ENCODE measurements around the gene PCYOX1L. TPM values are rescaled to one million over a fixed set of nuclear protein-coding genes. Genes with fewer than 3 reads are reported as not detected.

The PCYOX1L gene
- total and polyA plus RNA-seq, 2 of the 8 experiments (the other 6 are each of a cell fraction or from before 2014, with no cell fraction given) = 6.8 to 17.2 TPM

DNA sequence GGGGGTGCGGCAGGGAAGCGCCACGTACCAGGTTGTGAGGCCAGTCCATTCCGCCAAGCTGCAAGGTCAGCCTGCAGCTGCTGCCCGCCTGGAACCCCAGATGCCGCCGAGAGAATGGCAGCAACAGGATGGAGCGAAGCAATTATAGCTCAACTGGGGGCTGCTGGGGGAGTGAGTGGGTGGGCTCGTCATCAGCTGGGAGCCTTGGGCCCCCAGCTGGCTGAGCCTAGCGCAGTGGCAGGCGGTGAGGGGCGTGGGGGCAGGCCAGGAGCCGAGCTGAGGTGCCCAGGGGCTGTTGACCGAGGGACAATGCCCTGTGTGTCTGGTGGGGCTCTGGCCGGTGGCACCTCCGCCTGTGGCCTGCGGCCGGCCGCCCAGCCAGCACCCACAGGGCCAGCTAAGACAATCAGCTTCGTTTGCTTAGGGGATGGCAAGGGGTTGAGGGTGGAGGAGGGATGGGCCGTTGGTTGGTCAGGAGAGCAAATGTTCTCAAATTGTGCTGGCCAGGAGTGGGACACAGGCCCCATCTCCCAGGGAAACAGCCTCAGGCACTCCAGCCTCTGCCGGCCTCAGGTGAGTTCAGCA, 21.4 kb downstream of the PCYOX1L start, which contains the start of gene IL17B:
Gene IL17B (minus strand): TSS at position 116 of the 585 bp plus-strand sequence. CDS start 67 bp downstream, at position 49.
- CTCF ChIA-PET (ENCODE audit: partially characterized antibody) = interaction anchor here (1.0 to 46.1 kb wide), 13 partner anchors 8 to 183 kb away, joined by 3 to 1310 read pairs (median 4); no protein-coding TSS in a partner anchor
- no peak within 1 kb of the TSS for H3K9ac ChIP-seq (replicated peaks in 1 of 4; ENCODE audit: extremely low read depth in 1 of 4, low read depth in 3 of 4, low read length in 3 of 4)
- POLR2A ChIA-PET (ENCODE audit: partially characterized antibody) = no interaction called here
- TF ChIP-seq SP2 (IDR thresholded peaks at IDR 0.05; ENCODE audit: low read length) = no peak
- no peak for TF ChIP-seq SIRT6 (IDR thresholded peaks at IDR 0.05; ENCODE audit: low read length)
- no peak for TF ChIP-seq HDAC6 (IDR thresholded peaks at IDR 0.05; ENCODE audit: low read depth, low read length)
- TF ChIP-seq SIN3A (conservative IDR thresholded peaks at IDR 0.05 in 1 of 2, IDR thresholded peaks at IDR 0.05 in 1 of 2; ENCODE audit: low read depth in 1 of 2, low read length in 2 of 2) = no peak
- no peak for TF ChIP-seq EZH2 (IDR thresholded peaks at IDR 0.05; ENCODE audit: low read depth, low read length, severe bottlenecking)
- TF ChIP-seq, protein P1, sequence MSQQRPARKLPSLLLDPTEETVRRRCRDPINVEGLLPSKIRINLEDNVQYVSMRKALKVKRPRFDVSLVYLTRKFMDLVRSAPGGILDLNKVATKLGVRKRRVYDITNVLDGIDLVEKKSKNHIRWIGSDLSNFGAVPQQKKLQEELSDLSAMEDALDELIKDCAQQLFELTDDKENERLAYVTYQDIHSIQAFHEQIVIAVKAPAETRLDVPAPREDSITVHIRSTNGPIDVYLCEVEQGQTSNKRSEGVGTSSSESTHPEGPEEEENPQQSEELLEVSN (IDR thresholded peaks at IDR 0.05) = no peak
- TF ChIP-seq NANOG (IDR thresholded peaks at IDR 0.05; ENCODE audit: insufficient read depth, low read depth, low read length, poor library complexity, severe bottlenecking) = no peak
- no peak for TF ChIP-seq EP300 (IDR thresholded peaks at IDR 0.05; ENCODE audit: borderline replicate concordance in 1 of 2, low read depth in 2 of 2, low read length in 2 of 2)
- TF ChIP-seq CBX5 (IDR thresholded peaks at IDR 0.05; ENCODE audit: low read depth, low read length) = no peak
- TF ChIP-seq TCF12 (IDR thresholded peaks at IDR 0.05; ENCODE audit: low read depth, low read length) = no peak
- no peak for TF ChIP-seq HDAC2 (IDR thresholded peaks at IDR 0.05; ENCODE audit: borderline replicate concordance in 1 of 2, low read depth in 2 of 2, low read length in 2 of 2)
- no peak for TF ChIP-seq GTF2F1 (IDR thresholded peaks at IDR 0.05; ENCODE audit: borderline replicate concordance, low read depth, low read length)

More for the DNA sequence above, 21.4 kb downstream of the PCYOX1L start, which contains the start of gene IL17B:
- Histone ChIP-seq H3K14ac (ENCODE audit: insufficient read length) (no peak within 1 kb of the TSS), H3K4me3 (ENCODE audit: extremely low read depth in 1 of 4, insufficient read depth in 2 of 4, low read depth in 3 of 4, low read length in 4 of 4) (no peak within 1 kb of the TSS), H2AK5ac (ENCODE audit: low read depth, low read length) (no peak within 1 kb of the TSS; the same call in 1 of the 2 replicates), H2BK5ac (ENCODE audit: low read depth, low read length) (no peak within 1 kb of the TSS), H3K4ac (replicated peaks; ENCODE audit: insufficient read length, low read depth, low read length) (no peak within 1 kb of the TSS), H3K79me1 (ENCODE audit: low read depth, low read length) (no peaks in the 10 kb centered on the region), H2BK20ac (ENCODE audit: low read length) (no peak within 1 kb of the TSS), H3K23ac (ENCODE audit: insufficient read length) (no peak within 1 kb of the TSS), H4K20me1 (replicated peaks in 1 of 2; ENCODE audit: control insufficient read depth in 1 of 2, insufficient read depth in 2 of 2, low read length in 2 of 2) (no peaks in the 10 kb centered on the region), H3K27me3 (replicated peaks in 1 of 4; ENCODE audit: control insufficient read depth in 3 of 4, extremely low read depth in 1 of 4, insufficient read depth in 3 of 4, low read length in 3 of 4) (no peaks in the 10 kb centered on the region), H3K4me1 (replicated peaks in 1 of 4; ENCODE audit: control insufficient read depth in 3 of 4, insufficient read depth in 4 of 4, low read length in 3 of 4) (no peaks in the 10 kb centered on the region; a peak in 4 of 7 replicates), H4K5ac (ENCODE audit: insufficient read length, low read depth, low read length) (no peak within 1 kb of the TSS), H2AFZ (ENCODE audit: low read length) (no peak within 1 kb of the TSS), H3K18ac (ENCODE audit: extremely low read depth, low read length) (no peak within 1 kb of the TSS; the same call in 1 of the 2 replicates), H3K4me2 (ENCODE audit: insufficient read depth in 1 of 2, low read depth in 2 of 2, low read length in 2 of 2) (no peak within 1 kb of the TSS), H4K8ac (ENCODE audit: extremely low read depth, insufficient read depth, low read length) (no peak within 1 kb of the TSS; the same call in 1 of the 2 replicates), H3K79me2 (ENCODE audit: control insufficient read depth in 1 of 2, insufficient read depth in 2 of 2, low read length in 2 of 2) (no peaks in the 10 kb centered on the region), H3K9me3 (ENCODE audit: insufficient read depth in 2 of 2, low read depth in 1 of 2, low read length in 1 of 2) (no peaks in the 10 kb centered on the region), H3K23me2 (ENCODE audit: low read depth, low read length) (no peaks in the 10 kb centered on the region), H4K91ac (replicated peaks; ENCODE audit: insufficient read length, low read length) (no peak within 1 kb of the TSS), H2BK12ac (ENCODE audit: low read depth, low read length) (no peak within 1 kb of the TSS), H3K36me3 (ENCODE audit: control insufficient read depth in 2 of 4, insufficient read depth in 4 of 4, low read length in 3 of 4) (no peaks in the 10 kb centered on the region), H3K27ac (ENCODE audit: low read depth, low read length) (no peak within 1 kb of the TSS; the same call in 1 of the 2 replicates), H3K56ac (replicated peaks; ENCODE audit: insufficient read length, low read depth, low read length) (no peak within 1 kb of the TSS), H2BK120ac (replicated peaks; ENCODE audit: low read depth, low read length) (no peak within 1 kb of the TSS), H2BK15ac (ENCODE audit: low read length) (no peak within 1 kb of the TSS)
- DNase-seq (ENCODE audit: low read depth in 1 of 2, low spot score in 2 of 2) = no peak
- no peak for FAIRE-seq
- WGBS, 2 experiments (ENCODE audit: extremely low coverage in 1 of 2, insufficient coverage in 1 of 2, insufficient read length in 1 of 2, insufficient replicate concordance in 2 of 2, low coverage in 1 of 2, low lambda C conversion rate in 2 of 2, missing lambda C conversion rate in 1 of 2) = 93% methylated on average over 21 of the region's 22 CpGs; no CpG with 5 or more reads in 1 of the 2 experiments
